C4-2B (cell line): ENCODE data around the gene BSN.

Experiments
- CTCF ChIP-seq: fragments of 450-650 bp; conservative IDR thresholded peaks from 2 replicates; pipeline ENCODE4 v1.5.1; 2017; ENCODE audit warnings: mild to moderate bottlenecking
- ZFX ChIP-seq: fragments of 450-650 bp; IDR thresholded peaks from 2 replicates; pipeline ENCODE4 v1.6.1; 2017

- TF ChIP-seq CTCF (no peak), ZFX (no peak)
These were observed 114.1 kb downstream of the BSN start for GRCh38 chr3:49668414-49668797.
